HG02759 (cell line): ENCODE data around the gene MAFG.
A peak's percentile ranks its signal among the peaks of the same experiment; 100 is the strongest.

Experiments
- ATAC-seq: cut with Tn5 transposase; IDR thresholded peaks from one replicate; pipeline ENCODE4 v1.9.1; 2021; ENCODE audit warnings: mild to moderate bottlenecking, moderate library complexity; ENCODE audit not compliant: unreplicated experiment

Gene MAFG

GRCh38 chr17:81911277-81911961 is 16.1 kb downstream of the MAFG start, which contains the start of gene PCYT2:
Gene PCYT2 (minus strand): TSS chr17:81911399. CDS start chr17:81911355, 44 bp downstream.
- ATAC-seq = peak; percentile 77

- ATAC-seq = peak; percentile 49
Measured at GRCh38 chr17:81910840-81911276, 16.7 kb downstream of the MAFG start.

GRCh38 chr17:81909966-81910839 is 17.3 kb downstream of the MAFG start:
- ATAC-seq = no peak

- no peak for ATAC-seq
Measured at GRCh38 chr17:81909231-81909630, 18.3 kb downstream of the MAFG start.

GRCh38 chr17:81908793-81909192 is 18.7 kb downstream of the MAFG start:
- ATAC-seq = no peak

GRCh38 chr17:81907219-81908145 is 20.1 kb downstream of the MAFG start:
- ATAC-seq = no peak

GRCh38 chr17:81906476-81907218 is 20.9 kb downstream of the MAFG start:
- ATAC-seq = no peak

- no peak for ATAC-seq
Measured at GRCh38 chr17:81905993-81906392, 21.5 kb downstream of the MAFG start.

GRCh38 chr17:81905424-81905875 is 22.1 kb downstream of the MAFG start:
- ATAC-seq = no peak

GRCh38 chr17:81904600-81905423 is 22.7 kb downstream of the MAFG start:
- ATAC-seq = no peak

- ATAC-seq = no peak
Measured at GRCh38 chr17:81903896-81904599, 23.5 kb downstream of the MAFG start.

- no peak for ATAC-seq
Measured at GRCh38 chr17:81903415-81903831, 24.1 kb downstream of the MAFG start.

- ATAC-seq = no peak
Measured at GRCh38 chr17:81902653-81903414, 24.7 kb downstream of the MAFG start.

GRCh38 chr17:81902023-81902652 is 25.4 kb downstream of the MAFG start, which contains the start of gene NPB:
Gene NPB (plus strand): TSS chr17:81902238. CDS start chr17:81902278, 40 bp downstream.
- ATAC-seq = no peak

- ATAC-seq = no peak
Measured at GRCh38 chr17:81901167-81902022, 26.1 kb downstream of the MAFG start.

GRCh38 chr17:81900181-81900820 is 27.2 kb downstream of the MAFG start:
- no peak for ATAC-seq
